Suprapubic skin (tissue), 4 donors: ENCODE data around the gene PLOD2. TPM values are rescaled to one million over a fixed set of nuclear protein-coding genes. Genes with fewer than 3 reads are reported as not detected.

Experiments used
- DNase-seq, 2 donors: peaks; one replicate each; pipeline ENCODE4 v3.0.0-alpha.2; 2019; ENCODE audit warnings: low spot score in 2 of 2
- H3K27ac ChIP-seq: fragments of 200-600 bp; sonication (generic); one replicate; pipeline ENCODE4 v1.5.1; 2019
- H3K27me3 ChIP-seq: fragments of 200-600 bp; sonication (generic); one replicate; pipeline ENCODE4 v1.5.1; 2019
- H3K36me3 ChIP-seq: fragments of 200-600 bp; sonication (generic); one replicate; pipeline ENCODE4 v1.5.1; 2019
- H3K4me1 ChIP-seq: fragments of 200-600 bp; sonication (generic); one replicate; pipeline ENCODE4 v1.5.1; 2019
- H3K4me3 ChIP-seq: fragments of 200-600 bp; sonication (generic); one replicate; pipeline ENCODE4 v1.5.1; 2019; ENCODE audit warnings: mild to moderate bottlenecking
- H3K9me3 ChIP-seq: fragments of 200-600 bp; sonication (generic); one replicate; pipeline ENCODE4 v1.5.1; 2019
- CTCF ChIP-seq, 2 donors: fragments of 200-600 bp in 1 of 2; fragments of 450-650 bp in 1 of 2; sonication (generic) in 1 of 2; IDR thresholded peaks; one replicate each; pipeline ENCODE4 v1.5.1; 2016 to 2019; ENCODE audit warnings: antibody characterized with exemption in 2 of 2, mild to moderate bottlenecking in 1 of 2, moderate library complexity in 1 of 2
- EP300 ChIP-seq: sonication (generic); formaldehyde crosslinking; IDR thresholded peaks from one replicate; pipeline ENCODE4 v1.6.1; 2017; ENCODE audit warnings: antibody characterized with exemption
- POLR2A ChIP-seq, 2 donors: fragments of 450-650 bp; IDR thresholded peaks; one replicate each; pipeline ENCODE4 v1.6.1; 2017; ENCODE audit warnings: antibody characterized with exemption in 2 of 2, mild to moderate bottlenecking in 2 of 2, moderate library complexity in 2 of 2
- POLR2AphosphoS5 ChIP-seq, 3 donors: sonication (generic); formaldehyde crosslinking; IDR thresholded peaks; one replicate each; pipeline ENCODE4 v1.6.1; 2017; ENCODE audit warnings: antibody characterized with exemption in 3 of 3
- WGBS: methylation state at CpG from one replicate; pipeline ENCODE4 v1.1.5; 2018; 5-methylcytosine and 5-hydroxymethylcytosine counted together
- total RNA-seq, 4 donors: library from RNA; depleted of rRNA; stranded (reverse); fragments of >200 nt; gene quantifications; one replicate each; pipeline ENCODE4 v1.1.0, GENCODE V29; 2016

Gene PLOD2
- total RNA-seq, 4 donors from 2014 or later = 5.3 to 19.0 (median 8.6) TPM

- H3K4me3 ChIP-seq = no peak overlapping the region
- no peak overlapping the region for H3K27ac ChIP-seq
- H3K9me3 ChIP-seq = no peaks in the 10 kb centered on the region
- 83% methylated on average over 2 of the region's 2 CpGs for WGBS
- no peaks in the 10 kb centered on the region for H3K4me1 ChIP-seq
- H3K36me3 ChIP-seq = no peaks in the 10 kb centered on the region
- no peak for DNase-seq
- no peak for TF ChIP-seq CTCF (IDR thresholded peaks at IDR 0.05)
- TF ChIP-seq POLR2A (IDR thresholded peaks at IDR 0.05) = no peak
- TF ChIP-seq POLR2AphosphoS5 (IDR thresholded peaks at IDR 0.05) = no peak
- no peak for TF ChIP-seq EP300
- no peaks in the 10 kb centered on the region for H3K27me3 ChIP-seq
Measured at GRCh38 chr3:146138902-146139301, 22.1 kb downstream of the PLOD2 start.

GRCh38 chr3:146136647-146137046 lies 24.3 kb downstream of the PLOD2 start:
- Histone ChIP-seq H3K36me3 (no peaks in the 10 kb centered on the region), H3K4me1 (no peaks in the 10 kb centered on the region), H3K4me3 (no peak overlapping the region), H3K27ac (no peak overlapping the region), H3K27me3 (no peaks in the 10 kb centered on the region), H3K9me3 (no peaks in the 10 kb centered on the region)
- 97% methylated on average over 3 of the region's 3 CpGs for WGBS
- TF ChIP-seq EP300 = no peak
- TF ChIP-seq CTCF (IDR thresholded peaks at IDR 0.05) = no peak
- TF ChIP-seq POLR2AphosphoS5 (IDR thresholded peaks at IDR 0.05) = no peak
- TF ChIP-seq POLR2A (IDR thresholded peaks at IDR 0.05) = no peak
- DNase-seq = no peak

GRCh38 chr3:146134348-146135117 lies 26.5 kb downstream of the PLOD2 start:
- no peak for DNase-seq
- TF ChIP-seq POLR2A (IDR thresholded peaks at IDR 0.05) (no peak), CTCF (IDR thresholded peaks at IDR 0.05) (no peak), POLR2AphosphoS5 (IDR thresholded peaks at IDR 0.05) (no peak), EP300 (no peak)
- Histone ChIP-seq H3K27me3 (no peaks in the 10 kb centered on the region), H3K9me3 (no peaks in the 10 kb centered on the region), H3K27ac (no peak overlapping the region), H3K4me3 (no peak overlapping the region), H3K4me1 (no peaks in the 10 kb centered on the region), H3K36me3 (no peaks in the 10 kb centered on the region)
- WGBS = 37% methylated on average over 5 of the region's 5 CpGs

- Histone ChIP-seq H3K4me1 (no peaks in the 10 kb centered on the region), H3K36me3 (no peaks in the 10 kb centered on the region), H3K4me3 (no peak overlapping the region), H3K27me3 (no peaks in the 10 kb centered on the region), H3K27ac (no peak overlapping the region), H3K9me3 (no peaks in the 10 kb centered on the region)
- DNase-seq = no peak
- TF ChIP-seq CTCF (IDR thresholded peaks at IDR 0.05) (no peak), POLR2A (IDR thresholded peaks at IDR 0.05) (no peak), EP300 (no peak), POLR2AphosphoS5 (IDR thresholded peaks at IDR 0.05) (no peak)
- WGBS = 88% methylated on average over 2 of the region's 2 CpGs
Measured at GRCh38 chr3:146133441-146133840, 27.5 kb downstream of the PLOD2 start.

- Histone ChIP-seq H3K36me3 (no peaks in the 10 kb centered on the region), H3K4me3 (no peak overlapping the region), H3K9me3 (no peaks in the 10 kb centered on the region), H3K4me1 (no peaks in the 10 kb centered on the region), H3K27ac (no peak overlapping the region), H3K27me3 (no peaks in the 10 kb centered on the region)
- 84% methylated on average over 5 of the region's 5 CpGs for WGBS
- no peak for DNase-seq
- TF ChIP-seq CTCF (IDR thresholded peaks at IDR 0.05) (no peak), POLR2A (IDR thresholded peaks at IDR 0.05) (no peak), POLR2AphosphoS5 (IDR thresholded peaks at IDR 0.05) (no peak), EP300 (no peak)
Measured at GRCh38 chr3:146131616-146132410, 29.2 kb downstream of the PLOD2 start.
